ENCODE results near the gene ADM5.

The ADM5 gene

DNA sequence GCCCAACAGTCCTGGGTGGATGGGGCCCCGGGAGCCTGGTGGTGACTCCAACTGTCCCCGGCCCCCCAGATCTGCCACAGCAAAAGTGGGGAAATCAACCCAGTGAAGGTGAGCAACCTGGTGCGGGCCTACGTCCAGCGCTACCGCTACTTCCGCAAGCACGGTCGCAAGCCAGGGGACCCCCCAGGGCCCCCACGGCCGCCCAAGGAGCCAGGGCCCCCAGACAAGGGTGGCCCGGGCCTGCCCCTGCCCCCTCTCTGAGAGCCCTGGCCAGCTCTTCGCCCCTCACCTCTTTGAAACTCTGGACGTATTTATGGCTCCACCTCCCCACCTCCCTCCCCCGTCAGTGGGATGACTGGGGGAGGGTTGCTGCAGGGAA, 31.3 kb upstream of the ADM5 start:
- DNase-seq (ENCODE audit: low read depth in 1 of 2, low spot score in 1 of 2) = no peak

DNA sequence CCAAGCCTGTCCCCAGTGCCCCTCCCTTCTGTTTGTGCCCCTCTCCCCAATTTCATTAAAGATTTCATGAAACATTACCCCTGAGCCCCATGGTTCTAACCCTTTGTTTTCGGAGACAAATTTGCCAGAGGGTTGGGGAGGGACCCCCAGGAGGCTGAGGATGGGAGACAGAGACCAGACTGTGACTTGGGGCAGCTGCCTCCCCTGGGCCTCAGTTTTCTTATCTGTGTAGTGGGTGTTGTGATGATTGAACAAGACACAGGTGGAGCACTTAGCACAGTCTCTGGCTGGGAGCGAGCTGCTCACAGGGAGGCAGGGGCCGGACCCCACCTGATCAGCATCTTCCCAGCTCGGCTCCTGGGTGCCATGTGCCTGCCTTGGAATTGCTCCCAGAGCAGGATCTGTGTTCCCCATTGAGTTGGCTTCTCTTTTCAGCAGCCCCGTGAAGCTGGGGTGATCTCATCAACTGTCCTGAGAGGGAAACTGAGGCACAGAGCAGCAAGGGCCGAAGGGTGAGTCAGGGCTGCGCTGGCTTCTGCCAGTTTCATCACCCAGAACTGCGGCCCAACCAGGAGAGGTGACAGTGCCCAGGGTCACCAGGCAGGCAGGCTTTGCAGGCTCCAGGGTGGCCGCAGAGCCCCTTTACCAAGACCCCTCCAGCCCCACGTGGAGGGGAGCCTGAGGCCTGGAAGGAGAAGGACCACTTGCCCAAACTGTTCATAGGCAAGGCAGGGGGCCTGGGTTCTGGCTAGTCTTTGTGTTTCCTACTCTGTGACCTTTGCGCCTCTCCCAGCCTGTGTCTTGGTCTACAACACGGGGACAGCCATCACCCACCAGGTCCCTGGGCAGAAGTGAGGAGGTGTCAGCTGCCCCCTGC, 30.6 kb upstream of the ADM5 start:
- DNase-seq (ENCODE audit: low read depth in 1 of 2, low spot score in 1 of 2) = no peak

DNA sequence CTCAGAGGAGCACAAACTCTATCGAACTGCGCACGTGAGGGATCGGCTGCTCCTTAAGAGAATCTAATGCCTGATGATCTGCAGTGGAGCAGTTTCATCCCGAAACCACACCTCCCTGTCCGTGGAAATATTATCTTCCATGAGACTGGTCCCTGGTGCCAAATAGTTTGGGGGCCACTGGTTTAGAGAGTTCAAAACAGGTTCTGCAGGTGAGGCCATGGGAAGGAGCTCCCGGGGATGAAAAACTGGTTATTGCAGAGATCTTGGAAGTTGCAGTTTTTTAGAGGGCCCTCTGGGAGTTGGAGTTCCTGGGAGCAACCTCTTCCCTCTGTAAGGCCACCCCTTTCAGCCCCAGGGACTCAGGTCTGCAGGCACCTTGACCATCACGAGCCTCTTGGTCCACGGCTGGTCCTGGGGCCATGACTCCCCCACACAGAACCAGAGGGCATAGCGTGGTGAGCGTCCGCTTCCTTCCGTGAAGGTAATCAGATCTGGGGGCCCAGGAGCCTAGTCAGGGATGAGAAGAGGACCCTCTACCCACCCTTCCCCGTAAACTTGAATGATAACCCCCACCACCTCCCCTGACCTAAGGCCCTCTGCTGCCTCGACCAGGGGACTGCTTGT, 28.9 kb upstream of the ADM5 start:
- DNase-seq (ENCODE audit: low read depth in 1 of 2, low spot score in 1 of 2) = no peak

DNA sequence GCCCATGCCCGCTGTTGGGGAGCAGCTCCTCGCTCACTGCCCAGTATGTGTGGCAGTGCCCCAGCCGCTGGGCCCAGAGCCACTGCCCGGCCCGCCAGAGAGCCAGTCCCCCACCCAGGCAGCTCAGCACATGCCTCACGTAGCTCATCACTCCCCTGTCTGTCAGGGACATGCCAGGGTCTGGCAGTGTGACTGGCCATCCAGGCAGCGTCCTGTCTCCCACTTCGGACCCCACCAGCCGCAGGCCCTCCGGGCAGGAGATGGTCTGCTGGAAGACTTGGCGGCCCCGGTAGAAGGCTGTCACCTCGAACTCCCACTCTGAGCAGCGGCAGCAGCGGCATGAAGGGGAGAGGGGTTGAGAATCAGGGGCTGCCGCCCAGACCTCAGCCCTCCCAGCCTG, 27.4 kb upstream of the ADM5 start:
- DNase-seq (ENCODE audit: low read depth in 1 of 2, low spot score in 1 of 2) = no peak

DNA sequence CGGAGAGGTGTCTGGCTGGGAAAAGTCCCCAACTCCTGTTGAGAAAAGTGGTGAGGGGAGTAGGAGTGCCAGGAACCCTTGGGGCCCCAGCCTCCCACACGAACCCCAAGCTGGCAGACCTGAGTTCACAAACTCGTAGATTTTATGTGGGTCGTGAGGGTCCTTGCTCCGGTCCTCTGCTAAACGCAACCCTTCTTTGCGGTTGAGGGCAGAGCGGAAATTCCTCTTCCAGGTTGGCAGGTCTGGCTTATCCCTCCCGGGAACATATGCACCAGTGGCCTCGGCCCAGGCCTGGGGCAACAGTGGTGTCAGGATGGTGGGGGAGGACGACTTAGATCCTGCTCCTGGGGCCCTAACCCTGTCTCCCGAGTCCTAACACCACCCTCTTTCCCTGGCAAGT, 26.2 kb upstream of the ADM5 start:
- DNase-seq (ENCODE audit: low read depth in 1 of 2, low spot score in 1 of 2) = no peak

DNA sequence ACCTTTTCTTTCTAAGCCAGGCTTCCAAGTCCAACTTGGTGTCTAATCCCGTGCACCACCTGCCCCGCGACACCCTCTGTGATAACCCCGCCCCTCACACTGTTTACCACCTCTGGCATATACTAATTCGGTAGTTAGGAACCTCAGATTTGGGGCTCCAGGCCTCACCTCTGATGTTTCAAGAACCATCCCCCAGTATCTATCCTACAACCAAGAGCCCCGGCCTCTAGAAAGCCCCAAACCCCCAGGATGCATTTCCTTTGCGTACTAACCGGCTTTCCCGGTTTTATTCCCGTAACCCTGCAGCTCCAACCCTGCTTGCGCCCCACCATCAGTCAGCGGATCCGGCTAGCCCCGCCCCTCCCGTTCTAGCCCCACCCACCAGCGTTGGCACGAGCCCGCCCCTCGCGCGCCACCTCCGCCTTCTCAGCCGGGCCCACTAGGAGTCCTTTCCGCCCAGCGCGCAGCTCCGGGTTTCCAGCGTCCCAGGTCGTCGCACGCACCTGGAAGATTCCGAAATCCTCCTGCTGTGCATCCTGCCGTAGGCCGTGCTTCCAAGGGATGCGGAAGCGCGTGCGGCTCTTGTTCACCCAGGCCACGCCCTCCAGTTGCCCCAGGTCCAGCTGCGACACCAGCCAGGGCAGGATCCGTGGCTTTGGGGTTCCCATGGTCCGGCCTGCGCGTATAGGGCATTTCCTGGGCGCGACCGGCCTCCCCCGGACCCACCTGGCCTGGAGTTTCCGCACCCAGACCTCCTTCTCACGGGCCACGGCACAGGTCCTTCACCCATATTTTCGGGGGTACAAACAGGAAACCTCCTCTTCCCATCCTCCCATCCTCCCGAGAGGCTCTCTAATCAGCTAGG, 25.0 kb upstream of the ADM5 start:
- peak; percentile 84 to 86 for DNase-seq (ENCODE audit: low read depth in 1 of 2, low spot score in 1 of 2)

DNA sequence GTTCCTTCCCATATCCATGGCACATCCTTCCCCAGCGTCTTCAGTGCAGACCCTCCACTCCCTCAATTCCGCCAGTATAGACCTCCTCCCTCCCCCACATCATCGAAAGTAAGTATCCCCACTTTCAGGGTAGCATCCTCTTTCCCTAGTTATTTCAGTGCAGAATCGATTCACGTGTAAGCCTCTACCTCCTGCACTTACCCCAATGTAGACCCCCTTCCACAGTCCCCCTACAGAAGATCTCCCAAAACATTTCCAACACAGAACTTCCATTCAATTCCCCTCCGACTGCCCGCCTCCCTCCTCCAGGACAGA, 24.4 kb upstream of the ADM5 start:
- DNase-seq (ENCODE audit: low read depth in 1 of 2, low spot score in 1 of 2) = no peak

DNA sequence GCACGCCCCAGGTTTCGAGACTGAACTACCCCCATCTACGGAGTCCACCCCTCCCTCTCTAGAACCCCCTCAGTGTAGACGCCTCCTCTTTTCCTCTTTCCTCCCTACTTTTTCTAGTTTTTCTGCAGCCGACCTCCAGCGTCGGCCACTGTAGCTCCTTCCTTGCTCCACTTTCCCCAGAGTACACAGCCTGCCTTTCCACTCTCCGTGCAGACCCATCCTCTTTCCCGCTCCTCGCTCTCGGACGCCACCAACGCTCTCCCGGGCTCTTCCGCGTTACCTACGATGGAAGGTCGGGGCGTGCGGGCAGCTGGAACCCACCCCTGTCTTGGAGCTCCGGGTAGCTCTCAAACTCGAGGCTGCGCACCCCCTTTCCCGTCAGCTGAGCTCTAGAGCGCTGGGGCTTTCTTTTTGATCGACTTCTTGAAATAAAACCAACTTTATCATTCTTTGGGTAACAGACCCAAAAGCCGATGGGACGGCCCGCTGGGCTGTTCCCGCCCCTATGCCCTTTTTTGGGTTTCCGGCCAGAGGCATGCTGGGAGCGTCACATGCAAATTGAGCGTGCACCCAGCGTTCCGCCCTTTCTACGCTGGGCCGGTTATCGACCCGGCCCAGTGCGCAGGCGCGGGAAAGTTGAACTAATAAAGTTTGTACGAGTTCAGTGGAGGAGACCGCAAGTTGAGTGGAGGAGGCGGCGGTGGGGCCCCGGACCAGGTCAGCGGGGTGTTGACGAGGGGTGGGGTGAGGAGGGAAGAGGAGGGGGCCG, 23.9 kb upstream of the ADM5 start, which contains the start of the genes BCL2L12 and IRF3:
Gene BCL2L12 (plus strand): TSS at position 583 of the 769 bp plus-strand sequence. CDS start 760 bp downstream, outside the sequence.
Gene IRF3 (minus strand): TSS at position 507 of the 769 bp plus-strand sequence. CDS start 1,019 bp downstream, outside the sequence.
- DNase-seq (ENCODE audit: low read depth in 1 of 2, low spot score in 1 of 2) = peak; percentile 98 to 99

DNA sequence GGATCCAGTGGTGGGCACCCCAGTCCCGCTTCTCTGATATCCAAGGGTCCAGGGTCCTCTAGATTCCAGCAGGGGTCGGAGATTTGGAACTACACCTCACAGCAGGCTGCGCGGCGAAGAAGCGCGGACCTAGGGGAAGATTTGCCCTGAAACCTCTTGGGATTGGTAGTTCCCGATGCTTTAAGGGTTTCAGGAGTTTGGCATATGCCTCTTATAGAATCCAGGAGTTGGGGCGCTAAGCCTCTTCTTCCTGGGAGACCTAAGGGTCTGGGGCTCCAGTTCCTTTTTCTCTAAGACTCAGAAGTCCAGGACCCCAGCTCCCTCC, 23.3 kb upstream of the ADM5 start:
- no peak for DNase-seq (ENCODE audit: low read depth in 1 of 2, low spot score in 1 of 2)

DNA sequence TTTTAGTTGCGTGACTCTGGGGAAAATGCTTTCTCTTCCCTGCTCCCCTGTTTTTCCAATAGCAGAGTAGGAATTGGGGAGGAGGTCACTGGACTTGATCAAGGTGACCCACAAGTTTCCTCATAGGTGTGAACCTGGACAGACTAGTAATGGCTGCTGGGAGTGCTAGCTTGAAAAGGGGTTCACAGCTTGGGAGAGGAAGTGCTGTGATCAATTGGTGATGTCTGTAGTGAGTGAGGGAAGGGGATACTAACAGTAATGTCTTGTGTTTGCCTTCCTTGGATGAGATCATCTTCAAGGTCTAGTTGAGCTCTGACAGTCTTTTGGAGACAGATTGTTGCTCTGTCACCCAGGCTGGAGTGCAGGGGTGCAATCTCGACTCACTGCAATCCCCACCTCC, 21.9 kb upstream of the ADM5 start:
- no peak for DNase-seq (ENCODE audit: low read depth in 1 of 2, low spot score in 1 of 2)

DNA sequence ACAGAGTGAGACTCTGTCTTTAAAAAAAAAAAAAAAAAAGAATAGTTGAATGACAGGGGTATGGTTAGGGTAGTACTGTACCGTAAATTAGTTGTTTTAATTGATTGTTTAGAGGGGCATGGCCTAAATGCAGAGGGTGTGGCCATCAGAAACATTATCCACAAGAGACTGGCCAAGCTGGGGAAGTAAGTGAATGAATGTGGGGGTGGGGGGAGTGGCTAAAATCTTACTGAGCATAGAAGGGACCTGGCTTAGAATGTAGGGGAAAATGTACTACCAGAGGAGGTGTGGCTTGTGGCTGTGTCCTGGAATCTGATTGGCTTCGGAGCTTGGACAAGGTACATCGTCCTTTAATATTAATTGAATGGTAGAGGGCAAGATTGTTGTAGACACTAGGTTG, 19.9 kb upstream of the ADM5 start:
- DNase-seq (ENCODE audit: low read depth in 1 of 2, low spot score in 1 of 2) = no peak

DNA sequence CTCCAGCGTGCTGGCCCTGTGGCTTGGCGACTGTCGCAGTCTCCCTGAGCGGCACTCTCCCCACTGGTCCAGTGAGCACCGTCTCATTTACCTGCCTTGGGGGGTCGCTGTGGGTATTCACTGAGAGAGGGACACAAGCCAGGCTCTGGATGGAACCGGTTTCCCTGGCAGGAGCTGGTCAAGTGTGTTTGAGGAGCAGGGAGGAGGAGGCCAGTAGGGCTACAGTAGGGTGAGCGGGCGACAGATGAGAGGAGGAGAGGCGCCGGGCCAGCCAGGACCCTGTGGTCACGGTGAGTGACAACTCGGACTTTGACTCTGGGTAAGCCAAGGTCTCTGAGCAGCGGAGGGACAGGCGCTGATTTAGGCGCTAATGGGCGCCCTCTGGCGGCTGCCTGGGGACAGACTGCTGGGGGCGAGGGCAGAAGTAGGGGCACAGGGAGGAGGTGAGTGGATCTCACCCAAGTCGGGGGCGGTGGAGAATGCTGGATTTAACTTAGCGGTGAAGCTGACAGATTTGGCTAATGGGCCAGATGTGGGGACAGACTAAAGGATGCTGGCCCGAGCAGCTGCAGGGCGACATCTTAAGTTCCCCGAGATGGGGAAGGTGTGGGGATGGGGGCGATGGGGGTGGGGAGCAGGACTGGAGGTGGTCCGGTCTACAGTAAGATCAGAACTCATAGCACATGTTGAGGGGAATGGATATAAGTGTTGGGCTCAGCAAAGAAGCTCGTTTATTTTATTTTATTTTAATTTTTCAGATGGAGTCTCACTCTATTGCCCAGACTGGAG, 17.1 kb upstream of the ADM5 start:
- DNase-seq (ENCODE audit: low read depth in 1 of 2, low spot score in 1 of 2) = peak in 1 of 2 donors; percentile 54

DNA sequence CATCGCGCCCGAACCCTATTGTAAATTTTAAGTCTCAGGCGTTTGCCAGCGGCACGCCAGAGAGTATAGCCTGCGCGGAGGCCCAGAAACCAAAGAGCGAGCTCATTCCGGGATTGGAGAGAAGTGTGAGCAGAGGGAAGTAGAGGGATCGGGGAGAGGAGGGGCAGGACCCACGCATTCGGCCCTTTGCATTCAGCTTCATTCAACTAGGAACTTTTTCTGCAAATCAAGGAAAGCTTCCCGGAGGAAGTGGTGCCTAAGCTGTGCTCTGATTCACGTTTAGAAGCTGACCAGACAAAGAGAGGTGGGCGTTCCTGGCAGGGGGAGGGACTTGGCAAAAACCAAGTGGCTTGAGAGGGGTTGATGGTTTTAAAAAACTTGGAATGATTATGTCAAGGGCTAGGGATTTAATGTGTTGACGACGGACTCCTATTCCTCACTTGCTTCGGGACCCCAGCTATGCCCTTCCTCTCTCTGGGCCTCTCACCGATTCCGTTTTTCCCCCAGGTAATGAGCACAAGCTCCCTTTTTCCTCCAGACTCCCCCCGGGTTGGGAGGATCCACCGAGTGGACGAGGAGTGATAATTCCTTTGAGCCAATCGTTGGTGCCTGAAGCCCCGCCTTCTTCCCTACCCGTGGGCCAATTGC, 13.1 kb upstream of the ADM5 start:
- DNase-seq (ENCODE audit: low read depth in 1 of 2, low spot score in 1 of 2) = peak in 1 of 2 donors; percentile 68

DNA sequence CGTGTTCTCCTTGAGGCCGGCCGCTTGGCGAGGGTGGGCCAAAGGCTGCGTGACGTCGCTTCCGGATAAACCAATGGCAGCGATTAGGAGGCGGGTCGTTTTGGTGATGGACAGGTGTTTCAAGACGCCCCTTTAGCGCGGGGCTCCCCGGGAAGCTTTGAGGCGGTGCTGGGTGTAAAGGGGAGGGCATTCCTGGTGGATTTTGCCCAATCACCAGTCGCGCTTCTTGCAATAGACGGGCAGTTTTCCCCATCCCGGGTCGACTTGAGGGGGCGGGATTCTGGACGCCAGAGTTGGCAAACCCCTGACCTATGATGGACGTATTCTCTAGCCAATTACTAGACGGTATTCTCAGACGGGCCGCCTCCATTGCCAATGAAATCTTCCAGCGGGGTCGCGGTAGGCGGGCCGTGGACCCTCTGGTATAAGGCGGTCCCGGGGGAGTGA, 12.6 kb upstream of the ADM5 start:
- DNase-seq (ENCODE audit: low read depth in 1 of 2, low spot score in 1 of 2) = peak; percentile 97 to 100

DNA sequence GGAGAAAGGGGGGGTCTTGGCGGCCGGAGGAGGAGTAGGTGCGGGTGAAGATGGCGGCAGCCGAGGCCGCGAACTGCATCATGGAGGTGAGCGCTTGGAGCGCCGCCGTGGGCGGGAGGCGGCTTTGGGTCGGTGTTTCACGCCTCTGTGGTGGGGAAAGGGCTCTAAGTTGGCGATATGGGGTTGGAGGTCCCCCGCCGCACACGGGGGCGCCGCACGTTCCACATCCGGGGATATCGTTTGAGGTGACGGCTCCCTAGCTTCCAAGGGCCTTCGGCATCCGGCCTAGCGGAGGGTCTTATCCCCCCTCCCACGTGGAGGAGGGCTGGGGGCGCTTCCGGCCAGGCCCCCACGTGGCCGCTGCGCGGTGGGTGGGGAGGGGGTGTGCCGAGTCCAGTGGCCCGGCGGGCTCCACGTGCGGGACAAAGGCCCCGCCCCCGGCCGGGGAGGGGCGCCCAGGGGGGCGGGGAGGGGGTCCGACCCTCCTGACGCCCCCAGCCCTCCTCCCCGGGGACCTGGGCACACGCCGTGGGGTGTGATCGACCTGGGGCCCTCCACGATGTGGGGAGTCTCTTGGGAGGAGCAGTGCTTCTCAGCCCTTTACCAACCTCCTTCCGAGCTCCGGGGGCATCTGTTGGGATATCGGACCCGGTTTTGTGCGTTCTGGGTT, 12.0 kb upstream of the ADM5 start, which contains the start of gene PRMT1:
Gene PRMT1 (plus strand): TSS at position 41 of the 670 bp plus-strand sequence. CDS start 10 bp downstream, at position 51.
- DNase-seq (ENCODE audit: low read depth in 1 of 2, low spot score in 1 of 2) = no peak

DNA sequence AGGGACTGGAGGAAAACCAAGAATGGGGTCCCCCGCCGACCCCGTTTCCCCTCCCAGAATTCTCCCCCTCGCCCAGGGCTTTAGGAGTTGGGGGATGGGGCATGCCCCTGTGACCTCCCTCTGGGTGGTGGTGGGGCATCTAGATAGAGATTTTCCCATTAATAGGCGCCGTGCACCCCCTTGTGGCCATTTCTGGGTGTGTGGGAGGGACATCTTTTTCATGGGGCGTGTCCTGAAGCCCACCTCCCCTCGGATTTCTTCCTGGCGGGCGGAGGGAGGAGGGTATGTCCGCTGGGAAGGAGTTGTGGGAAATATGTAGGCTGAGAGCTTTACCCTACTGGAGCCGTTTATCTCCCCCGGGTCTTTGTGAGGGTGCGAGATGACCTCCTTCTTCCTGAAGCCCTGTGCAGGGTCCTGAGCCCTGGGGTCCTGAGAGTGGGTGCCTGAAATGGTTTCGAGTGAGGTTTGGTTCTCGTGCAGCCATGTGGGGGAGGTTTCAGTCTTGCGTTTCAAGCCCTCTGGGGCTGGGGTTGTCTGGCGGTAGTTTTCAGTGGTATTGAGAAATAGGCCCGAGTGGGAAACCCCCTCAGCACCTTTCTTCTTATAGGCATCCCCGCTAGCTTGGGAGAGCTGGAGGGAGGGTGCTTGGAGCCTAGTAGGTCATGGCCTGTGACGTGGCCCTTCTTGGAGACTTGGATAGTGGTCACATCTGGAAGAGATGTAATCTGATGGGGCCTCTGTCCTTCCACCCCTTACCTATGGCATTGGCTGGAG, 11.3 kb upstream of the ADM5 start:
- peak; percentile 64 to 74 for DNase-seq (ENCODE audit: low read depth in 1 of 2, low spot score in 1 of 2)

DNA sequence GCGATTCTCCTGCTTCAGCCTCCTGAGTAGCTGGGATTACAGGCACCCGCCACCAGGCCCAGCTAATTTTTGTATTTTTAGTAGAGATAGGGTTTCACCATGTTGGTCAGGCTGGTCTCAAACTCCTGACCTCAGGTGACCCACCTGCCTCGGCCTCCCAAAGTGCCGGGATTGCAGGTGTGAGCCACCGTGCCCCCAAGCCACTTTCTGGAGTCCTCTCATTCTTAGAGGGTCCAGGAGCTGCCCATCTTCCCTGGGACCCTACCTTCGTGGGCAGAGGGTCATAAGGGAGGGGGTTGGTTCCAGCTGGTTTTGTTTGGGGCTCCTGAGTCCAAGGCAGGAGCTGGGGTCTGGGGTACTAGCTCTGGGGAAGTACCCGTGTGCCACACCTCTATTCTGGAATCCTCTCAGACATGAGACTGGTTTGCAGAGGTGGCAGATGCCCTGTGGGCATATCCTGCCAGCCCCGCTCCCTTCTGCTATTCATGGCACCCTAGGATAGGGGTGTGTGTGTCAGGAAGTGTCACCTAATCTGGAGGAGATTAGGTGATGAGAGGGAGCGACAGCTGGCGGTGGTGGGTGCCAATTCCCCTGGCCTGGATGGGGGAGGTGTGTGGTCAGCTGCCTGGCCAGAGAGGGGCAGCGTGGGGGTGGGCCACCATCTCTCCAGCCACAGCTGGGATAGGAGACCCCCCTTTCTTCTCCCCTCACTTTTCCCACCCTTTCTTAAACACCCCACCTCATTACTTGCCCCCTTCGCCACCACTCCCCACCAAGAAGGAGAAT, 10.2 kb upstream of the ADM5 start:
- DNase-seq (ENCODE audit: low read depth in 1 of 2, low spot score in 1 of 2) = no peak
